Esophagus muscularis mucosa (tissue), 4 donors: ENCODE data around the gene RPRD1B.

ENCODE experiments used
- CTCF ChIP-seq, 3 experiments: fragments of 200-600 bp in 2 of 3; fragments of 450-650 bp in 1 of 3; sonication (generic) in 2 of 3; IDR thresholded peaks; one replicate each; pipeline ENCODE4 v1.5.1; 2017 to 2019; ENCODE audit warnings: antibody characterized with exemption in 3 of 3, mild to moderate bottlenecking in 2 of 3, moderate library complexity in 1 of 3
- EP300 ChIP-seq: sonication (generic); formaldehyde crosslinking; IDR thresholded peaks from one replicate; pipeline ENCODE4 v1.6.1; 2017; ENCODE audit warnings: antibody characterized with exemption
- POLR2AphosphoS5 ChIP-seq, 2 donors: sonication (generic); formaldehyde crosslinking; IDR thresholded peaks; one replicate each; pipeline ENCODE4 v1.6.1; 2017; ENCODE audit warnings: antibody characterized with exemption in 2 of 2

DNA sequence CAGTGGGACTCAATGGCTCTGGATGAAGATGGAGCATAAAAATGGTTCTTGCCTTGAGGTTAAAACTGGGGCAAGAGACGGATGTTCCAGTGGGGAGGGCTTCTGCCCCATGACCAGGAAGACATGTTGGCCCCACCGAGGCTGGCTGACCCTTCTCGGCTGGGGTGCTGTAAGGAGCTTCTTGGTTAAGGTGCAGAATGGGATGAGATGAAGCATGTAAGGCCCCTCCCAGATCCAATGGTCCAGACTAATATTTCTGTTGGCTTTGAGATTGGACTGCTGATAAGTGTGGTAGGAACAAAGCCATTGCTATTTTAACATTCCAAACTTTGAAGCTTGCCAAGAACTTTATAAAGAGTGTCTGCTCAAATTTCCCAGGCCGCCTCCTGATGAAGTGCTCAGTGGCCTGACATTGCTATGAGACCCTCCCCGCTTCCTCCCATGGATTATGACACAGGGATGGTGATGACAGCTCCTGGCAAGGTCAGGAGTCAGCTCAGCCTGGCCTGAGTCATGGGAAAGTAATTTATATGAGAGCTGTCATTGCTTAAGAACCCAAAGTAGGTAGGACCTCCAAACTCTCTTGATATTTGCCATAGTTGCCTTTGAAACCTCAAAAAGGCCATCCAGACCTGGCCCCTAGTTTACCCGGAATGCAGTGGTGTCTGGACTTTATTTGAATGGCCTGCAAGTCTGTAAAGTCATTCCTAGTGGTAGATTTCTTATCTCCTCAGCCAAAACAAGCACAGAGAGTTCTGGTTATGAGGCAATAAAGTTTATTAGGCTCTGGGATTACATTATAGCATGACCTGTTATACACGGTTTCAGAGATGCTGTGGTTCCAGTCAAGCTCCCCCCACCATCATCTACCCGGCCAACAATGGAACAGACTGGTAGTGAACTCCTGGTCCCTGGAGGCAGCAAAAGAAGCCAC is 76.3 kb downstream of the RPRD1B start:
- TF ChIP-seq CTCF (IDR thresholded peaks at IDR 0.05) = no peak
- peak; percentile 59 to 75 for TF ChIP-seq POLR2AphosphoS5 (IDR thresholded peaks at IDR 0.05)
- no peak for TF ChIP-seq EP300
